HEK293T (cell line): ENCODE measurements around the gene WDR41.

ENCODE experiments used
- ARNT ChIP-seq: fragments of 450-650 bp; IDR thresholded peaks from 2 replicates; pipeline ENCODE4 v1.6.1; 2017; ENCODE audit warnings: mild to moderate bottlenecking
- BHLHE40 ChIP-seq: fragments of 450-650 bp; IDR thresholded peaks from 2 replicates; pipeline ENCODE4 v1.6.1; 2016; ENCODE audit warnings: mild to moderate bottlenecking, moderate library complexity, borderline replicate concordance
- CTBP1 ChIP-seq: fragments of 450-650 bp; IDR thresholded peaks from 2 replicates; pipeline ENCODE4 v1.6.1; 2016; ENCODE audit warnings: borderline replicate concordance
- ELF4 ChIP-seq: fragments of 450-650 bp; IDR thresholded peaks from 2 replicates; pipeline ENCODE4 v1.6.1; 2017; ENCODE audit warnings: antibody characterized with exemption
- FOXA1 ChIP-seq: fragments of 450-650 bp; IDR thresholded peaks from 2 replicates; pipeline ENCODE4 v1.6.1; 2016; ENCODE audit warnings: mild to moderate bottlenecking
- FOXK2 ChIP-seq: fragments of 450-650 bp; IDR thresholded peaks from 2 replicates; pipeline ENCODE4 v1.6.1; 2016; ENCODE audit warnings: mild to moderate bottlenecking
- FOXM1 ChIP-seq: fragments of 450-650 bp; IDR thresholded peaks from 2 replicates; pipeline ENCODE4 v1.6.1; 2017; ENCODE audit warnings: mild to moderate bottlenecking, borderline replicate concordance
- L3MBTL2 ChIP-seq: fragments of 450-650 bp; conservative IDR thresholded peaks from 2 replicates; pipeline ENCODE4 v1.6.1; 2016; ENCODE audit warnings: mild to moderate bottlenecking
- NFRKB ChIP-seq: fragments of 450-650 bp; IDR thresholded peaks from 2 replicates; pipeline ENCODE4 v1.6.1; 2016; ENCODE audit warnings: mild to moderate bottlenecking, moderate library complexity
- SP1 ChIP-seq: fragments of 450-650 bp; IDR thresholded peaks from 2 replicates; pipeline ENCODE4 v1.6.1; 2017
- SUZ12 ChIP-seq: fragments of 450-650 bp; IDR thresholded peaks from 2 replicates; pipeline ENCODE4 v1.6.1; 2016; ENCODE audit warnings: mild to moderate bottlenecking
- TARDBP ChIP-seq: fragments of 450-650 bp; IDR thresholded peaks from 2 replicates; pipeline ENCODE4 v1.6.1; 2016
- ZNF384 ChIP-seq: fragments of 450-650 bp; IDR thresholded peaks from 2 replicates; pipeline ENCODE4 v1.6.1; 2016
- TF ChIP-seq, protein P1 (sequence below): fragments of 450-650 bp; IDR thresholded peaks from 2 replicates; pipeline ENCODE4 v1.6.1; 2016

DNA sequence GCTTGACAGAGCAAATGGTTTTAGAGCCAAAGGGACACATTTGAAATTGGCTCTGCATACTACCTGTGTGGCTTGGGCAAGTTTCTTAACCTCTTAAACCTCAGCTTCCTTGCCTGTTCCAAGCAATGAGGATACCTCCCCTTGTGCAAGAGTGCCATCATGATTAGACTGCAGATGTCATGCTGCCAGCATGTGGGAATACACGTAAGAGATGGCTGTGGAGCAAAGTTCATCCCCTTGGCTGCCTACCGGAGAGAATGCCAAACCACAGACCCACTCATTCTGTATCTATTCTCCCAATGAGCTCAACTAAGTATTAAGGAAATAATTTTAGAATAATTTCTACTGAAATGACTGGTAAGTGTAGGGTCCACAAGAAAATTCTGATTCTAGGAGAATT is 101.3 kb downstream of the WDR41 start:
- TF ChIP-seq SP1 (no peak), L3MBTL2 (no peak), CTBP1 (no peak), ELF4 (no peak), BHLHE40 (no peak), FOXK2 (no peak), FOXA1 (no peak), SUZ12 (no peak), ZNF384 (no peak), ARNT (no peak), FOXM1 (no peak), TARDBP (no peak), NFRKB (no peak)
- TF ChIP-seq, protein P1, sequence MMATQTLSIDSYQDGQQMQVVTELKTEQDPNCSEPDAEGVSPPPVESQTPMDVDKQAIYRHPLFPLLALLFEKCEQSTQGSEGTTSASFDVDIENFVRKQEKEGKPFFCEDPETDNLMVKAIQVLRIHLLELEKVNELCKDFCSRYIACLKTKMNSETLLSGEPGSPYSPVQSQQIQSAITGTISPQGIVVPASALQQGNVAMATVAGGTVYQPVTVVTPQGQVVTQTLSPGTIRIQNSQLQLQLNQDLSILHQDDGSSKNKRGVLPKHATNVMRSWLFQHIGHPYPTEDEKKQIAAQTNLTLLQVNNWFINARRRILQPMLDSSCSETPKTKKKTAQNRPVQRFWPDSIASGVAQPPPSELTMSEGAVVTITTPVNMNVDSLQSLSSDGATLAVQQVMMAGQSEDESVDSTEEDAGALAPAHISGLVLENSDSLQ = no peak
